Measurements from ENCODE around the gene ZNF57. TPM values are rescaled to one million over a fixed set of nuclear protein-coding genes. Genes with fewer than 3 reads are reported as not detected.

ZNF57 gene
- 2.7 TPM for total RNA-seq (ENCODE audit: unreplicated experiment)
- long read RNA-seq, transcript ZNF57-201 (4 exons, 2,003 nt), result major isoform, 5 of 5 reads
- long read RNA-seq, partial matches to known transcripts, result 0 of 5 reads
- long read RNA-seq, other reads (novel, unspliced or antisense), result 0 of 5 reads

DNA sequence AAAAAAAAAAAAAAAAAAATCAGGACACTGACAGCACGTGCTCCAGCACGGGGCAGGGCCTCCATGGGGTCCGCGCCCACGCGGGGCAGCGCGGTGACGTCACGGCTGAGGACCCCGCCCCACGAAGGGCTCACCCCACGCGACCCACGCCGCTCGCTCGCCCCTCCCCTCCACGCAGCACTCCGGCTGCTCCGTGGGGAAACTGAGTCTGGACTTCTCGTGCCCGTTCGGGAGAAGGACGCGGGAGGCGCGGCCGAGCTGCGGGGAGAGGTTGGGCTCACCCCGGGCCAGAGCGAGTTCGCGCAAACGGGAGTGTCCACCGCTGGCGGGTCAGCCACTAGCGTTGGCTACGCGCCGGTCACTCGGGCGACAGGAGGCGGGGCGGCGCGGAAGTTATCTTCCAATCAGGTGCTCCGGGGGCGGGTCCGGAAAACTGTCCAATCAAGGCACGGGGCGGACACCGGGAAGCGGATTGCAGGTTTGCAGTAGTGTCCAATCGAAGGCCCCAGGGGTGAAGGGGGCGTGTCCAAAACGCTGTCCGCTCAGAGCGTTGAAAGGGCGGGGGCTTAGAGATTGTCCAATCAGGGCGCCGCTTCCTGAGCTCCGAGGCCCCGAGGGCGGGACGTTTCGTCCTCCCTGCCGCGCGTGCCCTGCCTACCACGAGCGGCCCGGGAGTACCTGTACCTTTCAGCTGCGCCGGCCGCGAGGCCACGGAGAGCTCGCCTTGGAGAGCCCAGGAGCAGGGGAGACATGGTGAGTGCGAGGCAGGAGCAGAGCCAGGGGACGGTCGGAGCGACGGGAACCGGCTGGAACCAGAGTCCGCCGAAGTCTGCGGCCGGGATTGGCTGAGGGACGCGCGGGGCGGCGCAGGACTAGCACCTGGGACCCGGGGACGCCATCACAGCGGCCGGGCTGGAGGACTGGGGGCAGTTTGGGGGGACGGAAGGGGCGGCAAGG, at the start of gene ZNF57:
Gene ZNF57, plus strand, starts transcription at position 633 of the 957 bp plus-strand sequence. Its CDS starts 118 bp downstream, at position 751.
- Mint-ChIP-seq H3K9me3 (ENCODE audit: unreplicated experiment) (peaks cover 9% of the 10 kb centered on the region), H3K36me3 (ENCODE audit: unreplicated experiment) (peaks cover 4% of the 10 kb centered on the region), H3K4me1 (ENCODE audit: low read depth, unreplicated experiment) (peaks cover 2% of the 10 kb centered on the region), H3K27me3 (ENCODE audit: unreplicated experiment) (no peaks in the 10 kb centered on the region), H3K4me3 (ENCODE audit: unreplicated experiment) (peak within 1 kb of the TSS; percentile 95), H3K27ac (ENCODE audit: unreplicated experiment) (peak within 1 kb of the TSS; percentile 72)
- TF ChIP-seq, protein P1, sequence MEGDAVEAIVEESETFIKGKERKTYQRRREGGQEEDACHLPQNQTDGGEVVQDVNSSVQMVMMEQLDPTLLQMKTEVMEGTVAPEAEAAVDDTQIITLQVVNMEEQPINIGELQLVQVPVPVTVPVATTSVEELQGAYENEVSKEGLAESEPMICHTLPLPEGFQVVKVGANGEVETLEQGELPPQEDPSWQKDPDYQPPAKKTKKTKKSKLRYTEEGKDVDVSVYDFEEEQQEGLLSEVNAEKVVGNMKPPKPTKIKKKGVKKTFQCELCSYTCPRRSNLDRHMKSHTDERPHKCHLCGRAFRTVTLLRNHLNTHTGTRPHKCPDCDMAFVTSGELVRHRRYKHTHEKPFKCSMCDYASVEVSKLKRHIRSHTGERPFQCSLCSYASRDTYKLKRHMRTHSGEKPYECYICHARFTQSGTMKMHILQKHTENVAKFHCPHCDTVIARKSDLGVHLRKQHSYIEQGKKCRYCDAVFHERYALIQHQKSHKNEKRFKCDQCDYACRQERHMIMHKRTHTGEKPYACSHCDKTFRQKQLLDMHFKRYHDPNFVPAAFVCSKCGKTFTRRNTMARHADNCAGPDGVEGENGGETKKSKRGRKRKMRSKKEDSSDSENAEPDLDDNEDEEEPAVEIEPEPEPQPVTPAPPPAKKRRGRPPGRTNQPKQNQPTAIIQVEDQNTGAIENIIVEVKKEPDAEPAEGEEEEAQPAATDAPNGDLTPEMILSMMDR (IDR thresholded peaks at IDR 0.05; ENCODE audit: partially characterized antibody, unreplicated experiment), result no peak
- peak; percentile 99 for DNase-seq

- Mint-ChIP-seq H3K36me3 (ENCODE audit: unreplicated experiment) (peaks cover 57% of the 10 kb centered on the region), H3K27me3 (ENCODE audit: unreplicated experiment) (peaks cover 2% of the 10 kb centered on the region), H3K4me3 (ENCODE audit: unreplicated experiment) (no peak overlapping the region), H3K4me1 (ENCODE audit: low read depth, unreplicated experiment) (no peaks in the 10 kb centered on the region), H3K27ac (ENCODE audit: unreplicated experiment) (no peak overlapping the region), H3K9me3 (ENCODE audit: unreplicated experiment) (peaks cover 31% of the 10 kb centered on the region)
- TF ChIP-seq, protein P1 (IDR thresholded peaks at IDR 0.05; ENCODE audit: partially characterized antibody, unreplicated experiment), result no peak
- no peak for DNase-seq
Observed at GRCh38 chr19:2852598-2852997, 48.1 kb upstream of the ZNF57 start.

DNA sequence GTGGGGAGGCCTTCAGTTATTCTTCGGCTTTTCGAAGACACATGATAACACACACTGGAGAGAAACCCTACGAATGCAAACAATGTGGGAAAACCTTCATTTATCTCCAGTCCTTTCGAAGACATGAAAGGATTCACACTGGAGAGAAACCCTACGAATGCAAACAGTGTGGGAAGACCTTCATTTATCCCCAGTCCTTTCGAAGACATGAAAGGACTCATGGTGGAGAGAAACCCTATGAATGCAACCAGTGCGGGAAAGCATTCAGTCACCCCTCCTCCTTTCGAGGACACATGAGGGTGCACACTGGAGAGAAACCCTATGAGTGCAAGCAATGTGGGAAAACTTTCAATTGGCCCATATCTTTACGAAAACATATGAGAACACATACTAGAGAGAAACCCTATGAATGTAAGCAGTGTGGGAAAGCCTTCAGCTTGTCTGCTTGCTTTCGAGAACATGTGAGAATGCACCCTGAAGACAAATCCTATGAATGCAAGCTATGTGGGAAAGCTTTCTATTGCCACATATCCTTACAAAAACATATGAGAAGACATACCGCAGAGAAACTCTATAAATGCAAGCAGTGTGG, 47.6 kb upstream of the ZNF57 start:
- TF ChIP-seq, protein P1 (IDR thresholded peaks at IDR 0.05; ENCODE audit: partially characterized antibody, unreplicated experiment), result no peak
- no peak overlapping the region for H3K4me3 Mint-ChIP-seq (ENCODE audit: unreplicated experiment)

DNA sequence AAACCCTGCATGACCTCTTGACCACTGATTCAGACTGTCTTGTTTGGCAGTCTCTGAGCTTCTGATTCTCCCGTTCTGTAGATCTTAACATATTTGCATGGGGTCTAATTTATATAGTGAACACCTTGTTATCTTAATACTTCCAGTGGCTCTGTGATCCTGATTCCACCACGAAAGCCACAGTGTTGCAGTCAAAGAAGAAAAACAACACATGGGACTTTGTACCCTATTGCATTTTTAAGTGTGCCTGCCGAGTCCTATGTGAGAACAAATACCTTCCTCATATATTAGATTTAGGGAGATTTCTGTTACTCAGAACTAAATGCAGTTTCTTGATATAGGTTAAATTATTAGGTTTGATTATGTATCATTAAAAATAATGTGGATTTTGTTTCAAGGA, 45.9 kb upstream of the ZNF57 start:
- H3K36me3 Mint-ChIP-seq (ENCODE audit: unreplicated experiment), result peaks cover 65% of the 10 kb centered on the region
- no peak for DNase-seq
- no peak overlapping the region for H3K4me3 Mint-ChIP-seq (ENCODE audit: unreplicated experiment)
- peaks cover 2% of the 10 kb centered on the region for H3K27me3 Mint-ChIP-seq (ENCODE audit: unreplicated experiment)
- H3K9me3 Mint-ChIP-seq (ENCODE audit: unreplicated experiment), result peaks cover 32% of the 10 kb centered on the region
- no peaks in the 10 kb centered on the region for H3K4me1 Mint-ChIP-seq (ENCODE audit: low read depth, unreplicated experiment)
- TF ChIP-seq, protein P1 (IDR thresholded peaks at IDR 0.05; ENCODE audit: partially characterized antibody, unreplicated experiment), result no peak
- no peak overlapping the region for H3K27ac Mint-ChIP-seq (ENCODE audit: unreplicated experiment)

More for the DNA sequence above, 47.6 kb upstream of the ZNF57 start:
- peaks cover 31% of the 10 kb centered on the region for H3K9me3 Mint-ChIP-seq (ENCODE audit: unreplicated experiment)
- H3K27me3 Mint-ChIP-seq (ENCODE audit: unreplicated experiment), result peaks cover 2% of the 10 kb centered on the region
- DNase-seq, result no peak
- H3K27ac Mint-ChIP-seq (ENCODE audit: unreplicated experiment), result no peak overlapping the region
- peaks cover 58% of the 10 kb centered on the region for H3K36me3 Mint-ChIP-seq (ENCODE audit: unreplicated experiment)
- no peaks in the 10 kb centered on the region for H3K4me1 Mint-ChIP-seq (ENCODE audit: low read depth, unreplicated experiment)

All from glutamatergic neuron (in vitro differentiated cells).